Right lobe of liver (tissue), 4 donors: ENCODE measurements around the gene LBR.

Experiments used
- POLR2A ChIP-seq: fragments of 450-650 bp; IDR thresholded peaks from one replicate; pipeline ENCODE4 v1.6.1; 2017; ENCODE audit warnings: antibody characterized with exemption, mild to moderate bottlenecking
- TF ChIP-seq, protein P1 (sequence below), 4 donors: fragments of 200-600 bp in 3 of 4; fragments of 450-650 bp in 1 of 4; IDR thresholded peaks; one replicate each; pipeline versions ENCODE4 v1.5.1 to v1.8.0; 2016 to 2022; ENCODE audit warnings: antibody characterized with exemption in 4 of 4, mild to moderate bottlenecking in 2 of 4
- donor health status: DM: no; HTN: no; CAD: no.
- donor health status: DM: no; HTN: no; CAD: no.
- donor health status: DM: no; HTN: yes; CAD: no.

DNA sequence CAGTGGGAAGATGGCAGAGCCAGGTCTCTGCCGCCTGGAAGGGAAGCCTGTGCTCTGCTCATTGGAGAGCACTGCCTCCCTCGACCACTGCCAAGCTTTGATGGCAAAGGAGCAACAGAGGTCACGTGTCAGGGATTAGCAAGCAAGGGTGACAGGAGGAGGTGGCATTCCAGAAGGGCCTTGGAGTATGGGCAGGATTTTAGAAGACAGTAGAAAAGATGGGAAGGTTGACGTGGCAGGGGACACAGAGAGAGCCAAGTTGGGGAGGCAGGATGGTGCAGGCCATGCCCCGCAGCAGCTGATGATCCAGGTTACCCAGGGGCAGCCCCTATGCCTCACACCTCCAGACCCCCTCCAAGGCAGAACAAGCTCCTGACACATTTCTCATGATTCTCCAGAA lies 21.9 kb upstream of the LBR start:
- TF ChIP-seq, protein P1, sequence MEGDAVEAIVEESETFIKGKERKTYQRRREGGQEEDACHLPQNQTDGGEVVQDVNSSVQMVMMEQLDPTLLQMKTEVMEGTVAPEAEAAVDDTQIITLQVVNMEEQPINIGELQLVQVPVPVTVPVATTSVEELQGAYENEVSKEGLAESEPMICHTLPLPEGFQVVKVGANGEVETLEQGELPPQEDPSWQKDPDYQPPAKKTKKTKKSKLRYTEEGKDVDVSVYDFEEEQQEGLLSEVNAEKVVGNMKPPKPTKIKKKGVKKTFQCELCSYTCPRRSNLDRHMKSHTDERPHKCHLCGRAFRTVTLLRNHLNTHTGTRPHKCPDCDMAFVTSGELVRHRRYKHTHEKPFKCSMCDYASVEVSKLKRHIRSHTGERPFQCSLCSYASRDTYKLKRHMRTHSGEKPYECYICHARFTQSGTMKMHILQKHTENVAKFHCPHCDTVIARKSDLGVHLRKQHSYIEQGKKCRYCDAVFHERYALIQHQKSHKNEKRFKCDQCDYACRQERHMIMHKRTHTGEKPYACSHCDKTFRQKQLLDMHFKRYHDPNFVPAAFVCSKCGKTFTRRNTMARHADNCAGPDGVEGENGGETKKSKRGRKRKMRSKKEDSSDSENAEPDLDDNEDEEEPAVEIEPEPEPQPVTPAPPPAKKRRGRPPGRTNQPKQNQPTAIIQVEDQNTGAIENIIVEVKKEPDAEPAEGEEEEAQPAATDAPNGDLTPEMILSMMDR (IDR thresholded peaks at IDR 0.05) = no peak
- TF ChIP-seq POLR2A = no peak
